ENCODE data around the gene CHST13.

The CHST13 gene

GRCh38 chr3:126526668-126527005, 2.7 kb downstream of the CHST13 start:
- TF ChIP-seq USF1 (IDR thresholded peaks at IDR 0.05) (no peak), REST (IDR thresholded peaks at IDR 0.05; ENCODE audit: low read depth) (no peak), NFIC (IDR thresholded peaks at IDR 0.05) (no peak), CEBPB (IDR thresholded peaks at IDR 0.05) (no peak), FOXM1 (IDR thresholded peaks at IDR 0.05; ENCODE audit: borderline replicate concordance, low read depth) (no peak), RAD21 (IDR thresholded peaks at IDR 0.05; ENCODE audit: low read depth) (no peak), CREB1 (IDR thresholded peaks at IDR 0.05; ENCODE audit: low read depth) (no peak), TCF12 (IDR thresholded peaks at IDR 0.05; ENCODE audit: low read depth) (no peak), TAF1 (IDR thresholded peaks at IDR 0.05; ENCODE audit: low read depth) (no peak)

- no peak for TF ChIP-seq MAX (IDR thresholded peaks at IDR 0.05)
- no peak for TF ChIP-seq TEAD4 (IDR thresholded peaks at IDR 0.05)
- no peak for TF ChIP-seq NFIC (IDR thresholded peaks at IDR 0.05)
- no peak for TF ChIP-seq ZBTB7A (IDR thresholded peaks at IDR 0.05; ENCODE audit: low read depth)
- TF ChIP-seq TAF1 (IDR thresholded peaks at IDR 0.05; ENCODE audit: low read depth) = no peak
Observed at GRCh38 chr3:126527006-126527405, 3.1 kb downstream of the CHST13 start.

- TF ChIP-seq USF1 (IDR thresholded peaks at IDR 0.05) (peak; percentile 75), TEAD4 (IDR thresholded peaks at IDR 0.05) (no peak)
Observed at GRCh38 chr3:126527455-126528211, 3.7 kb downstream of the CHST13 start.

GRCh38 chr3:126528419-126528799, 4.5 kb downstream of the CHST13 start:
- TF ChIP-seq FOXM1 (IDR thresholded peaks at IDR 0.05; ENCODE audit: borderline replicate concordance, low read depth) (no peak), REST (IDR thresholded peaks at IDR 0.05; ENCODE audit: low read depth) (no peak), EGR1 (IDR thresholded peaks at IDR 0.05) (no peak), CREB1 (IDR thresholded peaks at IDR 0.05; ENCODE audit: low read depth) (no peak)

GRCh38 chr3:126528800-126529541, 5.0 kb downstream of the CHST13 start:
- TF ChIP-seq ZBTB7A (IDR thresholded peaks at IDR 0.05; ENCODE audit: low read depth) = no peak
- TF ChIP-seq NFIC (IDR thresholded peaks at IDR 0.05) = no peak
- no peak for TF ChIP-seq YY1 (IDR thresholded peaks at IDR 0.05; ENCODE audit: low read depth)
- TF ChIP-seq EP300 (IDR thresholded peaks at IDR 0.05; ENCODE audit: borderline replicate concordance) = no peak

- TF ChIP-seq CREB1 (IDR thresholded peaks at IDR 0.05; ENCODE audit: low read depth) (no peak), ZBTB7A (IDR thresholded peaks at IDR 0.05; ENCODE audit: low read depth) (no peak), MAX (IDR thresholded peaks at IDR 0.05) (no peak), RAD21 (IDR thresholded peaks at IDR 0.05; ENCODE audit: low read depth) (no peak), YY1 (IDR thresholded peaks at IDR 0.05; ENCODE audit: low read depth) (no peak), EP300 (IDR thresholded peaks at IDR 0.05; ENCODE audit: borderline replicate concordance) (no peak), EGR1 (IDR thresholded peaks at IDR 0.05) (no peak), CEBPB (IDR thresholded peaks at IDR 0.05) (no peak), FOXM1 (IDR thresholded peaks at IDR 0.05; ENCODE audit: borderline replicate concordance, low read depth) (no peak), TCF12 (IDR thresholded peaks at IDR 0.05; ENCODE audit: low read depth) (no peak), TAF1 (IDR thresholded peaks at IDR 0.05; ENCODE audit: low read depth) (no peak), TEAD4 (IDR thresholded peaks at IDR 0.05) (no peak), USF1 (IDR thresholded peaks at IDR 0.05) (no peak), NFIC (IDR thresholded peaks at IDR 0.05) (no peak), REST (IDR thresholded peaks at IDR 0.05; ENCODE audit: low read depth) (no peak)
Observed at GRCh38 chr3:126529585-126530170, 5.7 kb downstream of the CHST13 start.

All from Ishikawa (cell line).